PC-3 (cell line): ENCODE results near the gene DDX52. TPM values are rescaled to one million over a fixed set of nuclear protein-coding genes. Genes with fewer than 3 reads are reported as not detected.
"Not testable (repeated sequence)": the region's sequence is repeated elsewhere in the genome, so short reads cannot be mapped to it uniquely, and the experiment has no call there.

Source experiments
- ATAC-seq: fragments of 200-7000 bp; cut with Tn5 transposase; 2 replicates; pipeline ENCODE4 v1.9.1; 2020; ENCODE audit warnings: mild to moderate bottlenecking, moderate library complexity
- BruUV-seq: library from RNA; stranded (reverse); fragments of 400-500 nt; replicated peaks from 2 replicates; lab custom pipeline; 2021; lab: Mats Ljungman, UMichigan
- CTCF ChIA-PET: fragments of 300-600 bp; sonication (Branson Sonifier 250); formaldehyde crosslinking; loops from one replicate; lab custom pipeline; 2022; ENCODE audit warnings: antibody characterized with exemption; lab: Charles Lee
- POLR2A ChIA-PET: fragments of 300-600 bp; sonication (Branson Sonifier 250); formaldehyde crosslinking; loops from one replicate; lab custom pipeline; 2022; ENCODE audit warnings: antibody characterized with exemption; ENCODE audit not compliant: unreplicated experiment; lab: Charles Lee
- DNase-seq: peaks from one replicate; pipeline ENCODE4 v3.0.0-alpha.2; 2015
- H2AFZ ChIP-seq: fragments of 300-600 bp; sonication (generic); 2 replicates; pipeline ENCODE4 v1.6.0; 2016; ENCODE audit warnings: antibody characterized with exemption, low read length
- H3F3A ChIP-seq: fragments of 300-600 bp; sonication (generic); one replicate; pipeline ENCODE4 v1.6.0; 2017; ENCODE audit warnings: antibody characterized with exemption, low read length, control low read depth, mild to moderate bottlenecking; ENCODE audit not compliant: unreplicated experiment
- H3K27ac ChIP-seq: fragments of 300-600 bp; sonication (generic); 2 replicates; pipeline ENCODE4 v1.5.1; 2016; ENCODE audit warnings: mild to moderate bottlenecking, low read length
- H3K27me3 ChIP-seq: fragments of 300-600 bp; sonication (generic); 2 replicates; pipeline ENCODE4 v1.6.1; 2016; ENCODE audit warnings: low read length, mixed read lengths
- H3K36me3 ChIP-seq: fragments of 300-600 bp; sonication (generic); 2 replicates; pipeline ENCODE4 v1.6.1; 2016; ENCODE audit warnings: low read depth, mixed run types, low read length, mixed read lengths
- H3K4me1 ChIP-seq: fragments of 300-600 bp; sonication (generic); 2 replicates; pipeline ENCODE4 v1.5.1; 2016; ENCODE audit warnings: low read length; ENCODE audit not compliant: insufficient read depth
- H3K4me2 ChIP-seq: fragments of 300-600 bp; sonication (generic); 2 replicates; pipeline ENCODE4 v1.6.0; 2016; ENCODE audit warnings: low read length
- H3K4me3 ChIP-seq: fragments of 300-600 bp; sonication (generic); 2 replicates; pipeline ENCODE4 v1.5.1; 2016; ENCODE audit warnings: mild to moderate bottlenecking, low read length, mixed read lengths
- H3K79me2 ChIP-seq: fragments of 300-600 bp; sonication (generic); 2 replicates; pipeline ENCODE4 v1.6.1; 2017; ENCODE audit warnings: low read length, mixed read lengths
- H3K9ac ChIP-seq: fragments of 300-600 bp; sonication (generic); 2 replicates; pipeline ENCODE4 v1.6.0; 2016; ENCODE audit warnings: mild to moderate bottlenecking, low read length
- H3K9me2 ChIP-seq: fragments of 300-600 bp; sonication (generic); replicated peaks from 2 replicates; pipeline ENCODE4 v1.6.1; 2016; ENCODE audit warnings: mixed run types, low read length, mixed read lengths
- H3K9me3 ChIP-seq: fragments of 300-600 bp; sonication (generic); 2 replicates; pipeline ENCODE4 v1.6.1; 2016; ENCODE audit warnings: low read length, mixed read lengths
- H4K20me1 ChIP-seq: fragments of 300-600 bp; sonication (generic); 2 replicates; pipeline ENCODE4 v1.6.1; 2016; ENCODE audit warnings: low read length, mixed read lengths
- CTCF ChIP-seq: fragments of 300-600 bp; sonication (generic); conservative IDR thresholded peaks from 2 replicates; pipeline ENCODE4 v1.5.1; 2017; ENCODE audit warnings: antibody characterized with exemption, low read depth, mild to moderate bottlenecking, low read length
- EZH2 ChIP-seq: fragments of 300-600 bp; sonication (generic); IDR thresholded peaks from one replicate; pipeline ENCODE4 v1.6.1; 2017; ENCODE audit warnings: antibody characterized with exemption, mild to moderate bottlenecking, low read length; ENCODE audit not compliant: unreplicated experiment
- EZH2phosphoT487 ChIP-seq: fragments of 300-600 bp; sonication (generic); IDR thresholded peaks from 2 replicates; pipeline ENCODE4 v1.6.1; 2018; ENCODE audit warnings: mild to moderate bottlenecking, antibody characterized with exemption, low read length, borderline replicate concordance
- intact Hi-C: fragments of 100-400 bp; cut with micrococcal nuclease; formaldehyde crosslinking; loops from 2 replicates; pipeline ENCODE4 v1.9.0; 2023
- total RNA-seq: library from RNA; depleted of rRNA; stranded (reverse); fragments of >200 nt; gene quantifications from 2 replicates; pipeline ENCODE4 v1.2.3, GENCODE V29; 2014

Gene DDX52
- total RNA-seq, 1 experiment from 2014 or later: 12.5 TPM

GRCh38 chr17:37640015-37640414 lies 3.2 kb downstream of the DDX52 start:
- H3F3A ChIP-seq: no peaks in the 10 kb centered on the region
- no TSS peak for BruUV-seq
- H3K9ac ChIP-seq: no peak overlapping the region
- peaks cover 6% of the 10 kb centered on the region for H3K36me3 ChIP-seq
- H4K20me1 ChIP-seq: peaks cover 12% of the 10 kb centered on the region; the same call in 1 of the 2 replicates
- no peak overlapping the region for H2AFZ ChIP-seq
- peaks cover 5% of the 10 kb centered on the region; the same call in 1 of the 2 replicates for H3K4me1 ChIP-seq
- no peaks in the 10 kb centered on the region for H3K9me2 ChIP-seq
- TF ChIP-seq EZH2phosphoT487 (no peak), CTCF (no peak), EZH2 (no peak)
- H3K27me3 ChIP-seq: no peaks in the 10 kb centered on the region
- H3K79me2 ChIP-seq: peaks cover 50% of the 10 kb centered on the region
- ChIA-PET POLR2A (no interaction called here), CTCF (no interaction called here)
- ATAC-seq: no peak
- H3K27ac ChIP-seq: no peak overlapping the region
- no peak for DNase-seq
- no peaks in the 10 kb centered on the region for H3K9me3 ChIP-seq
- H3K4me3 ChIP-seq: no peak overlapping the region
- intact Hi-C loops: no loop called here
- H3K4me2 ChIP-seq: no peak overlapping the region

- Histone ChIP-seq H3K79me2 (peaks cover 47% of the 10 kb centered on the region), H3K9me3 (no peaks in the 10 kb centered on the region), H3K4me2 (no peak overlapping the region), H4K20me1 (peaks cover 12% of the 10 kb centered on the region; the same call in 1 of the 2 replicates), H3K27me3 (no peaks in the 10 kb centered on the region), H3K9ac (no peak overlapping the region), H3F3A (no peaks in the 10 kb centered on the region), H2AFZ (no peak overlapping the region), H3K27ac (no peak overlapping the region), H3K4me1 (0 out of 2 replicates have a peak, but pooled peaks cover 5% of the 10 kb centered on the region), H3K36me3 (peaks cover 6% of the 10 kb centered on the region), H3K4me3 (no peak overlapping the region), H3K9me2 (no peaks in the 10 kb centered on the region)
- BruUV-seq: no TSS peak
- ATAC-seq (no peak), DNase-seq (no peak)
- TF ChIP-seq EZH2 (no peak), CTCF (no peak), EZH2phosphoT487 (no peak)
- ChIA-PET CTCF (no interaction called here), POLR2A (no interaction called here)
- intact Hi-C loops: no loop called here
Observed at GRCh38 chr17:37637956-37638355, 5.3 kb downstream of the DDX52 start.

GRCh38 chr17:37616430-37616829 lies 26.8 kb downstream of the DDX52 start:
- DNase-seq, H3K9me2 ChIP-seq, ATAC-seq, intact Hi-C loops, H3K9ac ChIP-seq, BruUV-seq, H3K27ac ChIP-seq, H3K4me2 ChIP-seq, POLR2A ChIA-PET, H3K4me3 ChIP-seq, CTCF ChIA-PET, H4K20me1 ChIP-seq, H3K27me3 ChIP-seq, H2AFZ ChIP-seq, H3F3A ChIP-seq, H3K79me2 ChIP-seq, H3K9me3 ChIP-seq: not testable (repeated sequence)
- H3K36me3 ChIP-seq: peaks cover 13% of the 10 kb centered on the region
- H3K4me1 ChIP-seq: peaks cover 12% of the 10 kb centered on the region
